ENCODE measurements around the gene PDZD2. TPM values are rescaled to one million over a fixed set of nuclear protein-coding genes. Genes with fewer than 3 reads are reported as not detected.

PDZD2 gene
- total RNA-seq, 1 donor from 2014 or later: 1.1 TPM

DNA sequence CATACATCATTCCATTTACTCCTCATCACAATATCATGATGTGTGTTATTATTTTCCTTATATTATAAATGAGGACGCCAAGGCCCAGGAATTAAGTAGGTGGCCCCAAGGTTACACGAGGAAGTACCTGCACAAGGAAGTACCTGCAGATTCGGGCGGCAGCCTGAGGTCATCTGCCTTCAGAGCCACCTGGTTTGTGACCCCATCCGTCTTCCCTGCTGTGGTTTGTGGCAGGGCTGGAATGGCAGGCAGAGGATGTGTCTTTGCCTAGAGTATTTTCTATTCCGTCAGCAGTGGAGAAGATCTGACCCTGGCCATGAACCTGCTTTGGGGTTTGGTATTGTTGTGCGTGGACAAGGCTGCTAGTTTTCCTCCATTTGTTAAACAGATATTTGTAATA lies 59.7 kb downstream of the PDZD2 start:
- Histone ChIP-seq H3K79me2 (ENCODE audit: low read depth) (no peaks in the 10 kb centered on the region), H3K27ac (no peak overlapping the region), H2AFZ (replicated peaks) (no peak overlapping the region), H3K4me1 (peaks cover 20% of the 10 kb centered on the region), H3K36me3 (no peaks in the 10 kb centered on the region), H4K20me1 (ENCODE audit: low read depth) (no peaks in the 10 kb centered on the region), H3K4me3 (no peak overlapping the region), H3K9ac (no peak overlapping the region), H3K27me3 (no peaks in the 10 kb centered on the region), H3F3A (ENCODE audit: low read depth) (peaks cover 21% of the 10 kb centered on the region), H3K4me2 (no peak overlapping the region), H3K9me3 (ENCODE audit: low read depth) (no peaks in the 10 kb centered on the region)
- Mint-ChIP-seq H3K27me3 (ENCODE audit: insufficient read depth, low read depth) (peaks cover 4% of the 10 kb centered on the region), H3K27ac (no peak overlapping the region), H3K4me3 (no peak overlapping the region), H3K4me1 (peaks cover 20% of the 10 kb centered on the region), H3K9me3 (peaks cover 4% of the 10 kb centered on the region), H3K36me3 (no peaks in the 10 kb centered on the region)
- no peak for DNase-seq (ENCODE audit: low spot score)
- TF ChIP-seq EZH2phosphoT487 (IDR thresholded peaks at IDR 0.05): no peak
- TF ChIP-seq, protein P1, sequence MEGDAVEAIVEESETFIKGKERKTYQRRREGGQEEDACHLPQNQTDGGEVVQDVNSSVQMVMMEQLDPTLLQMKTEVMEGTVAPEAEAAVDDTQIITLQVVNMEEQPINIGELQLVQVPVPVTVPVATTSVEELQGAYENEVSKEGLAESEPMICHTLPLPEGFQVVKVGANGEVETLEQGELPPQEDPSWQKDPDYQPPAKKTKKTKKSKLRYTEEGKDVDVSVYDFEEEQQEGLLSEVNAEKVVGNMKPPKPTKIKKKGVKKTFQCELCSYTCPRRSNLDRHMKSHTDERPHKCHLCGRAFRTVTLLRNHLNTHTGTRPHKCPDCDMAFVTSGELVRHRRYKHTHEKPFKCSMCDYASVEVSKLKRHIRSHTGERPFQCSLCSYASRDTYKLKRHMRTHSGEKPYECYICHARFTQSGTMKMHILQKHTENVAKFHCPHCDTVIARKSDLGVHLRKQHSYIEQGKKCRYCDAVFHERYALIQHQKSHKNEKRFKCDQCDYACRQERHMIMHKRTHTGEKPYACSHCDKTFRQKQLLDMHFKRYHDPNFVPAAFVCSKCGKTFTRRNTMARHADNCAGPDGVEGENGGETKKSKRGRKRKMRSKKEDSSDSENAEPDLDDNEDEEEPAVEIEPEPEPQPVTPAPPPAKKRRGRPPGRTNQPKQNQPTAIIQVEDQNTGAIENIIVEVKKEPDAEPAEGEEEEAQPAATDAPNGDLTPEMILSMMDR (IDR thresholded peaks at IDR 0.05): no peak
- no peak for TF ChIP-seq EZH2 (IDR thresholded peaks at IDR 0.05)

DNA sequence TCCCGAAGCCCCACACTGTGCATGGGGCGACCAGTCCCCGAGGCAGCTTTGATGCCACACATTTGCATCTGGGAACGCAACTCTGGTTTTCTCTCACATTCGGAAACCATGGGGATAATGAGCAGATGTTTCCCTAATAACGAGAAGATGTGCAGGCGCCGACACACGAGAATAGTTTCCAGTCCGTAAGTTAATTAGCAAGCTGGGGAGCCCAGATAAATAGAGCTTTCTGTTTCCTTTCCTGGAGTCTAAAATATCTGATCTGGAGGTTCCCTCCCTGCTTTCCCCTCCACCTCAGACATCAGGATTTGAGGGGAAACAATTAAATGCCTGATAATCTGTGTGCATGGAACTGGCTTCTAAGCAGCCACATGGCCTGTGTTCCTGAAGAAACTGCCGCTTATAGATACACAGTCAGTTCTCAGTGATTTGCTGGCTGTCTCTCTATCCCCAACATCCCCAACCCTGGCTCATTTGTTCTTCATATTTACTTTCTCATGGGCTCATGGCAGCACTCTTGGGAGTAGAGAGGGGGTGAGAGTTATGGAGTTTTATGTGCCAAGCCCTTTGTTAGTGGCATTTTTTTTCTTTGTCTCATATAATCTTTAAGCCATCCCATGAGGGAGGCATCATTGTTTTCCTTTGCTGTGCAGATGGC lies 62.8 kb downstream of the PDZD2 start:
- H3K79me2 ChIP-seq (ENCODE audit: low read depth): no peaks in the 10 kb centered on the region
- peak; percentile 69 for DNase-seq (ENCODE audit: low spot score)
- no peak overlapping the region for H2AFZ ChIP-seq (replicated peaks)
- H3K4me3 ChIP-seq: no peak overlapping the region
- H3K4me1 ChIP-seq: peaks cover 20% of the 10 kb centered on the region
- no peaks in the 10 kb centered on the region for H3K27me3 ChIP-seq
- H3K27ac ChIP-seq: peak overlapping the region; percentile 76
- Mint-ChIP-seq H3K4me1 (peaks cover 20% of the 10 kb centered on the region), H3K4me3 (no peak overlapping the region), H3K27ac (peak overlapping the region; percentile 93), H3K9me3 (peaks cover 4% of the 10 kb centered on the region), H3K27me3 (ENCODE audit: insufficient read depth, low read depth) (peaks cover 6% of the 10 kb centered on the region), H3K36me3 (no peaks in the 10 kb centered on the region)
- H4K20me1 ChIP-seq (ENCODE audit: low read depth): no peaks in the 10 kb centered on the region
- H3K4me2 ChIP-seq: peak overlapping the region; percentile 44
- H3F3A ChIP-seq (ENCODE audit: low read depth): peaks cover 21% of the 10 kb centered on the region
- H3K9me3 ChIP-seq (ENCODE audit: low read depth): no peaks in the 10 kb centered on the region
- H3K9ac ChIP-seq: no peak overlapping the region
- no peaks in the 10 kb centered on the region for H3K36me3 ChIP-seq
- TF ChIP-seq, protein P1 (IDR thresholded peaks at IDR 0.05): no peak
- TF ChIP-seq EZH2phosphoT487 (IDR thresholded peaks at IDR 0.05) (no peak), EZH2 (IDR thresholded peaks at IDR 0.05) (no peak)

DNA sequence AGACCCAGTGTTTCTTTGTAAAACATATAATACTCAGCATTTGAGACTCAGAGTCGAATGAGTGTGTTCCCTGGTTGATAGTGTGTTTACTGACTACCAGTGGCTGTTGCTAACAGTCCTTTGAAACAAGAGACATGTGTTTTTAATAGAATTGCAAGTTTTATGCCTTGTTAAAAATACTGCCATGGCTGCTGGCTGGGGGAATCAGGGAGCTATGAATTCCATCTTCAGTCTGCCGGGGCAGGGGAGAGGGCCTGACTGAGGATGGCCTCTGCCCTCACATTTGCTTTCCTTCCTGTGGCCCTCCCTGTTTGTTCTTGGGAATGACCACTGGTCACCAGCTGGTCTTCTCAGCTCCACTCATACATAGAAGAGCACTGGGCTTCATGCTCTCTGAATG lies 63.8 kb downstream of the PDZD2 start:
- Histone ChIP-seq H3K4me3 (no peak overlapping the region), H4K20me1 (ENCODE audit: low read depth) (no peaks in the 10 kb centered on the region), H3K36me3 (no peaks in the 10 kb centered on the region), H3K9me3 (ENCODE audit: low read depth) (no peaks in the 10 kb centered on the region), H3K27ac (peak overlapping the region; percentile 76), H3F3A (ENCODE audit: low read depth) (peaks cover 21% of the 10 kb centered on the region), H3K9ac (no peak overlapping the region), H3K4me2 (no peak overlapping the region), H3K4me1 (peaks cover 20% of the 10 kb centered on the region), H2AFZ (replicated peaks) (no peak overlapping the region), H3K79me2 (ENCODE audit: low read depth) (no peaks in the 10 kb centered on the region), H3K27me3 (no peaks in the 10 kb centered on the region)
- no peak overlapping the region for H3K4me3 Mint-ChIP-seq
- peaks cover 20% of the 10 kb centered on the region for H3K4me1 Mint-ChIP-seq
- TF ChIP-seq EZH2phosphoT487 (IDR thresholded peaks at IDR 0.05) (no peak), EZH2 (IDR thresholded peaks at IDR 0.05) (no peak)
- TF ChIP-seq, protein P1 (IDR thresholded peaks at IDR 0.05): no peak
- H3K36me3 Mint-ChIP-seq: no peaks in the 10 kb centered on the region
- no peak for DNase-seq (ENCODE audit: low spot score)
- peaks cover 6% of the 10 kb centered on the region for H3K27me3 Mint-ChIP-seq (ENCODE audit: insufficient read depth, low read depth)
- H3K9me3 Mint-ChIP-seq: no peaks in the 10 kb centered on the region
- peak overlapping the region; percentile 93 for H3K27ac Mint-ChIP-seq

All from neural progenitor cell (in vitro differentiated cells).